ENCODE results near the gene ARHGAP6.
"Not testable (repeated sequence)": the region's sequence is repeated elsewhere in the genome, so short reads cannot be mapped to it uniquely, and the experiment has no call there.

ARHGAP6 gene

GRCh38 chrX:11509786-11510185, 155.9 kb downstream of the ARHGAP6 start:
- DNase-seq = no peak

GRCh38 chrX:11504234-11504633, 161.5 kb downstream of the ARHGAP6 start:
- DNase-seq = no peak

DNA sequence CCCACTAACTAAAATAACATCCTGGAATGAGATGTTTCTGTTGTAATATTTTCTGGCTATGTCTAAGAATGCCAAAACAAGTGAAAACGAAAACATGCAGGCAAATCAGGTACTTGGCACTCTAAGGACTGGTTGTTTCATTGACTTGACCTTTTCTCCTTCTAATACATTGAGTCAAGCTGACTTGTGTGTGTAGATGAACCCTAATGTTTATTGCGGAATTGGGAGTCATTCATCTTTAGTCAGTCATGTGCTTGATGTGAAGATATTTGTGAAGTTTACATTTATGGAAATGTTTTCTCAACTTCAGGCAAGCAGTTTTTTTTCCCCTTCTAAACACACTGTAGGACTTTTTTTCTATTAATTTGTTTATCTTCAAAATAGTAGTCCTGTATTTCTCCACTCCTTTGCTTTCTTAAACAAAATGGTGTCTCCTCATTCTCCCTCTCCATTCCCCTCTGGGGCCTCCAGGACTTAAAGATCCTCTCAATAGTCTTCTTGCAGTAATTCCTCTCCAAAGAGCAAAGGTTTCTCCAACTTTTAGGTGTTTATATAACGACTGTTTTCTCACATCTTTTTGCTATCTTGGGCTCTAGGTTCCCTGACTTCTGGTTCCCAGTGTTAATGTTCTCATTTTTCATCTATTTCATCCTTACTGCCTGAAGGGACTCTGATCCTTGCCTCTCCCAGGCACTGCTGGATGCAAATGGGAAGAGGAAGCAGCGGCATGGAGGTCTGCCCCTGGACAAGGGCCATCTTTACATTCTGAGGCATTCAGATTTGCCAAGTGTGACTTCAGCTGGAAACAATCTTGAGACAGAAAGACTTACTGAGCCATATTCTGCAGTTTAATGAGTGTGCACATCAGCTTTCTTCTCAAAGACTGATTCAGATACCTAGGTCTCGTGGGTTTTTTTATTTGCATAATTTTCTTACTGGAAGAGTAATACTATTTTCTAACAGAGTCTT, 166.4 kb downstream of the ARHGAP6 start:
- DNase-seq = no peak

DNA sequence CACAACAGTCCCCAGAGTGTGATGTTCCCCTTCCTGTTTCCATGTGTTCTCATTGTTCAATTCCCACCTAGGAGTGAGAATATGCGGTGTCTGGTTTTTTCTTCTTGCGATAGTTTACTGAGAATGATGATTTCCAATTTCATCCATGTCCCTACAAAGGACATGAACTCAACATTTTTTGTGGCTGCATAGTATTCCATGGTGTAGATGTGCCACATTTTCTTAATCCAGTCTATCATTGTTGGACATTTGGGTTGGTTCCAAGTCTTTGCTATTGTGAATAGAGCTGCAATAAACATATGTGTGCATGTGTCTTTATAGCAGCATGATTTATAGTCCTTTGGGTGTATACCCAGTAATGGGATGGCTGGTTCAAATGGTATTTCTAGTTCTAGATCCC, 174.3 kb downstream of the ARHGAP6 start:
- DNase-seq = not testable (repeated sequence)

DNA sequence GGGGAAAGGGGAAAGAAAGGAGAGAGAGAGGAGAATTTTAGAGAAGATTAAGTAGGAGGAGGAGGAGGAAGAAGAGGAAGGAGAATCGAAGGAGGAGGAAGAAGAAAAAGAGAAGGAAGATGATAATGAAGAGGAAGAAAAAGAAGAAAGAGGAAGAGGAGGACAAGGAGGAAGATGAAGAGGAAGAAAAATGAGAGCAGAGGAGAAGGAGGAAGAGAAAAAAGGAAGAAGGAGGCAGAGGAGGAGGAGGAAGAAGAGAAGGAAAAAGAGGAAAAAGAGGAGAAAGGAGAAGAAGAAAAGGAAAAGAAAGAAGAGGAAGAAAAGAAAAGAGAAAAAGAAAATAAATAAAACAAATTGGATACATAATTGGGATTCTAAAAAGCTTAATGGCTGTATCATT, 181.4 kb downstream of the ARHGAP6 start:
- DNase-seq = no peak

- no peak for DNase-seq
These were observed 184.7 kb downstream of the ARHGAP6 start for GRCh38 chrX:11481035-11481434.

DNA sequence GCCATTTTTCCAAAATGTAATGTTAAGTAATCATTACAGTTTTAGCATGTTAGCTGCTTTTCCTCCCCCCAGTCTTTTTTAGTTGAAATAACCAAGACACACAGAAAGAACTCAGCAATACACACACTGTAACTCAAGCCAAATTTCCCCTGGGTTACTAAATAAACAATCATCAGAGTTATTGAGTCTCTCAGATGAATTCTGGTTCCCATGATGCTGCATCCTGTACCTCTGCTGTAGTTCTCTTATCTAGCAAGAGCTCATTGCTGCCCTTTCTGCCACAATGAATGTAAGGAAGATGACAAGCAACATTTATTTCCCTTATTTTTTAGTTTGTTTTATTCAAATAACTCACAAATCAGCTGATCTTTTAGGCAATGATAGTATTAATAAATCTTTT, 185.1 kb downstream of the ARHGAP6 start:
- no peak for DNase-seq

GRCh38 chrX:11478911-11479310, 186.8 kb downstream of the ARHGAP6 start:
- no peak for DNase-seq

DNA sequence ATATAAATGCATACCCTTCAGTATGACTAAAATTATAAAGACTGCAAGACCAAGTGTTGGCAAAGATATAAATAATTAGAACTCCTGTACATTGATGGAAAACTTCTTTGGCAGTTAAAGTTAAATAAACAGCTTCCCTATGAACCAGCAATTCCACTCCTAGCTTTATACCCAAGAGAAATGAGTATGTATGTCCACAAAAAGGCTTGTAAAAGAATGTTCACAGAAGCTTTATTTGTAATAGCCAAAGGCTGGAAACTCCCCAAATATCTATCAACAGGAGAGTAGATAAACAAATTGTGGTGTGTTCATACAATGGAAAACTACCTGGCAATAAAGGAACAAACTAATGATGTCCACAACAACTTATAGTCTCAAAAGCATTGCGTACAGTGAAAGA, 187.7 kb downstream of the ARHGAP6 start:
- DNase-seq = no peak

GRCh38 chrX:11474576-11474975, 191.1 kb downstream of the ARHGAP6 start:
- no peak for DNase-seq

DNA sequence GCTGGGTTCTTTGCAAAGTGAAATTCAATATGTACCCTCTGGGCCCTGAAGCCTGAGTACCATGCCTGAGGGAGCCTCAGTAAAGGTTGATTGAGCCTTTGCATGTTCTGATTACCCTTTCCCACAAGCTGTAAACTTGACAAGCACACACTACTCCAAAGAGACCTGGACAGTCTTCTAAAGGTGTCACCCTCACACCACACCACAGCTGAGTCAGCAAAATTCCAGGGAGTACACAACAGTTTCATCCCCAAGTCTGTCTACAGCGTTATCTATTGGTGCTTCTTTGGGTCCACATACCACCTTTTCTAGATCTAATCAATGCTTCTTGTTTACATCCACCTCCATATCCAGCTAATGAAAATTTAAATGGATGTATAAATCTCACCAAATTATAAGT, 191.7 kb downstream of the ARHGAP6 start:
- DNase-seq = no peak

DNA sequence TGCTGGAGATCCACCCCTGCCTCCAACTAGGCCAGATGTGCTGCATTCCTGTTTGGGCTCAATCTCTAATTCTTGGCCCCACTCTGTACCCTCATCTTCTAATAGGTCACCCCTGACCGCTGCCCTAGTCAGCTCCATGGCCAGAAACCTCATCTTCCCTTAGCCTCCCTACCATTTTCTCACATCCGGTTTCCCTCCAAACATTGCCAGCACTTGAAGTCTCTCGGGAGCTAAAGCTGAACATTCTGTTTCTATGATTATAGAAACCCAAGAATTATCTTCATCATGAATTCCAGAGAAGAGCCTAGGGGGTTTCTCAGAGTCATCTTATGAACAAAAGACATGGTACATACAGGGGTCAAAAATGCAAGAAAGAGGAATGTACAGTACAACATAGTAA, 192.8 kb downstream of the ARHGAP6 start:
- DNase-seq = no peak

GRCh38 chrX:11472381-11472780, 193.3 kb downstream of the ARHGAP6 start:
- no peak for DNase-seq

- DNase-seq = no peak
These were observed 195.3 kb downstream of the ARHGAP6 start for GRCh38 chrX:11470250-11470974.

- DNase-seq = no peak
These were observed 199.9 kb downstream of the ARHGAP6 start for GRCh38 chrX:11465648-11466411.

DNA sequence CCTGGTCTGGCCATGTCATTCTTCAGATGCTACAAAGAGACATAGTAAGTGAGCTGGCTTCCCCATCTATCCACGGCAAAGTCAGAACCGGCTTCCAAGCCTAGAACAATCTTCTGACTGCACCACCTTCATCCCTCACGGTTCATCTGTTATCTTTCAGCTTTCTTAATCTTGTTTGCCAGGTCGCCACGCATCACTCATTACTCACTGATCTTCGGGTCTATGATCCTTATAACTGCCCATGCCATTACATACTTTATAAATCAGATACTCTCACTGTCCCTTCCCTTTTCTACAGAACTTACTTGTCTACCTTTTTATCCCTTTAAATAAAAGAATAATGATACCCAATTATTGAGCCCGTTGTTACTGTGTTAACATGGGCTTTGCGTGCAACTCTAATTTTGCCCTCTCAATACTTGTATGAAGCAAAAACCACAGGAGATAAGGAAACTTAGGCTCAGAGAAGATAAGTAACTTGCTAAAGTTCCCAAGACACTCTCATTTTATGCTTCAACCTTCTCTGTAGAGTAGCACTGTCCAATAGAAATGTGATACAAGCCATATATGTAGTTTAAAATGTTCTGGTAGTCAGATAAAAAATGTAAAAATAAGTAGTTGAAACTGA, 200.8 kb downstream of the ARHGAP6 start:
- no peak for DNase-seq

DNA sequence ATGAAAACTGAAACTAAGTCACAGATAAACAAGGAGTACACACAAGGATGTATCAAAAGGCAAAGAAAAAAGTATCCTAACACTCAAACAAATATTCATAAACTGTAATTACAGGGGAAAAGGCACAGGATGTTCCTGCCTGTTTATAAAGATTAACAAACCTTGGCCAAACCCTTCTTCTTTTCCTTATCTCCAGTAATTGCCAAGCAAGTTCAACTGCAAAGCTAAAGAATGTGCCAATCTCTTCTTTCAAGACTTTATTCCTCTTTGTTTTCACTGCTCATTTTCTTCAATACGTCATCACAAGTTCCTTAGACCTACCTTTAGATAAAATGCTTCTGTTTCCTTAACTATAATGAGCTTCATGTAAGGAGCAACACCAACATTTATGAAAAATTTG, 201.3 kb downstream of the ARHGAP6 start:
- DNase-seq = no peak

DNA sequence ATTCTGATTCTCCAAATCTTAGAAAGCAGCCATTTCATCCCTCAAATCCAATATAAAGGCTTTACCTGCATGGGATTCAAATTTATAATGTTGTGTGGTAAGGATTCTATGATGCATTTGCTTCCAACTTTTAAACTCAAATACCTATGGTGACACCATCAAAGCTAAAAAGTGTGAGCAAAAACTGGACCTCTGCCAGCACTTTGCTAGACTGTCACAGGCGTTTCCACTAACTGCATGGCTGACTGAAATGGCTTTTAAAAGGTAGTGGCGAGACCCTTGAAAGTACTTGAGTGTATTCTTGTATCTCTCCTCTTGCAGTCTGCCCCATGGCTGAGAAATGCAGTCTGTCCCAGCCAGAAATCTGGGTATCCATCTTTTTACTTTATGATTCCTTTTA, 203.1 kb downstream of the ARHGAP6 start:
- no peak for DNase-seq

DNA sequence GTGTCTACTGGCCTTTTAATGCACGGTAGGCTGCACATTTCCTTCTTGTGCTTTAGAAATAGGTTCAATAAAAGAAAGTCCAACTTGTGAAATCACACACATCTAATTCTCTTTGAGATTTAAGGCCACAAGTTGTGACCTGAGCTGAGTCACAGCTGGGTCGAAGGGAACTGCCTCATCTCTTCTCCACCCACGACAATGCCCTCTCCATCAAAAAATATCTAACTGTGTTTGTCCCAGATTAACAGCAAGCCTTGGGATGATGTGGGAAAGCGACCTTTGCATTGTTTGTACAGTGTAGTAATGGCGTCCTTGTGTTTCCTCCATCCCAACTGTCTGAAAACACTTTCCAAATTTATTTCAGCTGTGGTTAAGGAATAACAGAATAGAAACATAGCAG, 203.6 kb downstream of the ARHGAP6 start:
- DNase-seq = no peak

DNA sequence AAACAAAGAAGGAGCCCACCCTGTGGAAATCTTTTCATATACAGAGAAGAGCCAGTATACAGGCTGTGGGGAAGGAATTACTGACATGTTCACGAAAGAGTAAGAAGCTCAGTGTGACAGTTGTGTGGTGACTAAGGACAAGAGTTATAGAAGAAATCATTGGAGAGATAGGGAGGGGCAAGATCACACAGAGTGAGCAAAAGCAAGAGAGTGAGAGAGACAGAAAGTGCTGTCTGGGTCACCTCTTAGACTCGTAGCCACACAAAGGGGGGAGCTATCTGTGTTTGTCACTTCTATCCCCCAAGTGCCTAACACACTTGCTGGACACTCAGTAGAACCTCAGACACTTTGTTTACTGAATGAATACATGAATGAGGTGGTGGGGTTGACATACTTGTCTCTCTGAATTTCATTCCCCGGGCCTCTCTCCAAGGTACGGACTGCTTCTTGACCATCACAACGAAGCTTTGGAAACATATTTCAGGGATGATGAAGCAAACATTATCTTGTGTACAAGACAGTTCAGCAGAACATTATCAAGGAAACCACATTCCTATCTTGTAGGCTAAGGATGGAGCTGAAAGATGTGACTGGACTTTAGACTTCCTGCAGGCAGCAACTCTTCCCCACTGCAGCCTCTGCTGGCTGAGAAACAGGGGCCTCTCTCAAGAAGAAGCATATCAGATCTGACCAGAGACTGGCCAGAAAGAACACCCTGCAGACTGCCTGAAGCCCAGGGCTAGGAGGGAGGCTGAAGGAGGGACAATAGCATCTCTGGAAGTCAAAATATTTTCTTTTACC, 204.3 kb downstream of the ARHGAP6 start:
- DNase-seq = no peak

GRCh38 chrX:11460347-11460746, 205.4 kb downstream of the ARHGAP6 start:
- no peak for DNase-seq

DNA sequence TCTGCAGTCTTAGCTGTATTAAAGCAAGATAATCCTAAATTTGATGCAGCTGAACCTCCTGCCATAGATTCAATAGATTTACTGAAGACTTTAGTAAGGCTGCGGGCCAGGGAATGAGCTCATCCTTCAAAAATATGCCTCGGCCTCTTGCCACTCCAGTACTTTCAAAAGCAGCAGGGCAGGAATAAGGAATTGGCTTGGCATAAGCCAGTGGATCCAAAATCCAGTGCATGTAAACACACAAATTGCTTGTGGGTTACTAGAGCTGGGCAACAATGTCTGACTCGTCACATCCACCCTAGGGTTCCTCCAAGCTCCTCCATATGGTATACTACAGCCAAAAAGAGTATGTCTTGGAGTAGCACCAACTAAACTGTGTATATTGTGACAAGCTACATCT, 207.6 kb downstream of the ARHGAP6 start:
- DNase-seq = no peak
